Measurements from ENCODE around the gene MTG2. TPM values are rescaled to one million over a fixed set of nuclear protein-coding genes. Genes with fewer than 3 reads are reported as not detected.

The MTG2 gene
- total and polyA plus RNA-seq, 10 of the 15 experiments (the other 5 are each of a cell fraction or from before 2014, with no cell fraction given), result 6.2 to 52.4 (median 34.3) TPM

GRCh38 chr20:62133051-62133845 lies 49.6 kb upstream of the MTG2 start (continued):
- TF ChIP-seq PRDM15 (CRISPR knock-in tag; IDR thresholded peaks at IDR 0.05), result no peak

- CTCF ChIA-PET, result interaction anchor here (0.6 to 3.5 kb wide), 3 partner anchors 9 to 123 kb away, joined by 3 to 35 read pairs (median 22); no protein-coding TSS in a partner anchor
- Histone ChIP-seq H3K27me3 (replicated peaks in 1 of 2; ENCODE audit: control insufficient read depth in 2 of 2, insufficient read depth in 2 of 2, low read length in 1 of 2) (no peaks in the 10 kb centered on the region), H3K4me1 (ENCODE audit: control insufficient read depth, insufficient read depth, low read length) (no peaks in the 10 kb centered on the region), H3K36me3 (ENCODE audit: control insufficient read depth in 2 of 2, insufficient read depth in 2 of 2, low read length in 1 of 2) (peaks cover 47% of the 10 kb centered on the region in 2 experiments), H4K20me1 (ENCODE audit: control insufficient read depth, insufficient read depth) (peaks cover 6% of the 10 kb centered on the region), H3K4me3 (no peak overlapping the region), H2AFZ (ENCODE audit: control insufficient read depth, low read depth, low read length) (no peak overlapping the region), H3K9me3 (replicated peaks; ENCODE audit: control insufficient read depth, insufficient read depth, low read length) (no peaks in the 10 kb centered on the region), H3K27ac (ENCODE audit: control insufficient read depth, insufficient read depth) (no peak overlapping the region), H3K79me2 (ENCODE audit: control insufficient read depth, insufficient read depth, low read length) (peaks cover 1% of the 10 kb centered on the region), H3K4me2 (ENCODE audit: control insufficient read depth, insufficient read depth) (no peak overlapping the region), H3K9ac (ENCODE audit: control insufficient read depth, insufficient read depth, low read length) (no peak overlapping the region)
- intact Hi-C loops (cut with micrococcal nuclease; ENCODE audit: unreplicated experiment), result no loop called here
- SMC1A ChIA-PET (ENCODE audit: uncharacterized antibody, unreplicated experiment), result interaction anchor here (0.6 to 1.4 kb wide), 2 partner anchors 12 to 988 kb away, joined by 4 to 5 read pairs; no protein-coding TSS in a partner anchor
- ATAC-seq, result peak; percentile 56
- RAD21 ChIA-PET (ENCODE audit: unreplicated experiment), result no interaction called here
- WGBS (ENCODE audit: insufficient coverage, insufficient replicate concordance, low lambda C conversion rate, missing lambda C conversion rate), result 32% methylated on average over 12 of the region's 12 CpGs
- POLR2A ChIA-PET, result no interaction called here
- no peak for FAIRE-seq
- DNase-seq (ENCODE audit: low read depth, low spot score), result no peak
- TF ChIP-seq POLR2A (IDR thresholded peaks at IDR 0.05; ENCODE audit: low read depth, low read length) (peak; percentile 47; the same call in 1 of the 2 replicates), MXI1 (IDR thresholded peaks at IDR 0.05; ENCODE audit: low read depth, low read length) (no peak), NR2F1 (conservative IDR thresholded peaks at IDR 0.05) (no peak), RB1 (IDR thresholded peaks at IDR 0.05; ENCODE audit: borderline replicate concordance) (no peak), CTCF (IDR thresholded peaks at IDR 0.05 in 2 of 3, conservative IDR thresholded peaks at IDR 0.05 in 1 of 3; ENCODE audit: control insufficient read depth in 2 of 3, extremely low read depth in 1 of 3, insufficient read depth in 1 of 3, low read depth in 3 of 3, low read length in 3 of 3) (peak in 1 of 3 experiments; percentile 38; a peak in 2 of 6 replicates), ZNF24 (IDR thresholded peaks at IDR 0.05) (no peak), E2F8 (IDR thresholded peaks at IDR 0.05; ENCODE audit: low read depth, partially characterized antibody) (no peak), EP300 (IDR thresholded peaks at IDR 0.05; ENCODE audit: borderline replicate concordance in 1 of 2, control insufficient read depth in 1 of 2, low read depth in 2 of 2, low read length in 2 of 2) (no peak)
- BruUV-seq (replicated peaks), result no TSS peak
- in situ Hi-C loops (cut with MboI), result no loop called here
Observed at GRCh38 chr20:62133864-62134263, 49.0 kb upstream of the MTG2 start.

All from GM12878 (cell line).